Panc1 (cell line): ENCODE results near the gene ENDOG. TPM values are rescaled to one million over a fixed set of nuclear protein-coding genes. Genes with fewer than 3 reads are reported as not detected.

Experiments
- ATAC-seq: fragments of 200-7000 bp; cut with Tn5 transposase; 2 replicates; pipeline ENCODE4 v1.9.1; 2020; ENCODE audit warnings: mild to moderate bottlenecking, moderate library complexity
- BruUV-seq: library from RNA; stranded (reverse); fragments of 400-500 nt; replicated peaks from 2 replicates; lab custom pipeline; 2021; lab: Mats Ljungman, UMichigan
- CTCF ChIA-PET: fragments of 300-600 bp; sonication (Branson Sonifier 250); formaldehyde crosslinking; loops from one replicate; lab custom pipeline; 2022; ENCODE audit warnings: antibody characterized with exemption; lab: Charles Lee
- POLR2A ChIA-PET: fragments of 300-600 bp; sonication (Branson Sonifier 250); formaldehyde crosslinking; loops from one replicate; lab custom pipeline; 2022; ENCODE audit warnings: antibody characterized with exemption; lab: Charles Lee
- DNase-seq: peaks from one replicate; pipeline ENCODE4 v3.0.0-alpha.2; 2010; ENCODE audit warnings: low read depth, low spot score
- H3K27ac ChIP-seq: 2 replicates; pipeline ENCODE4 v1.5.1; 2011; ENCODE audit warnings: mild to moderate bottlenecking, low read length, inconsistent platforms
- H3K27me3 ChIP-seq: fragments of 200-500 bp; sonication (Bioruptor generic); 2 replicates; pipeline ENCODE4 v1.6.0; 2014; ENCODE audit warnings: low read length, inconsistent platforms; ENCODE audit not compliant: control insufficient read depth, insufficient read depth
- H3K36me3 ChIP-seq: fragments of 200-500 bp; sonication (Bioruptor generic); 2 replicates; pipeline ENCODE4 v1.5.1; 2014; ENCODE audit warnings: inconsistent platforms, mild to moderate bottlenecking, low read length, moderate library complexity; ENCODE audit not compliant: control insufficient read depth, insufficient read depth
- H3K4me1 ChIP-seq: 2 replicates; pipeline ENCODE4 v1.5.1; 2011; ENCODE audit warnings: inconsistent platforms, mild to moderate bottlenecking, low read length, moderate library complexity; ENCODE audit not compliant: control insufficient read depth, insufficient read depth
- H3K4me3 ChIP-seq, 2 experiments: 2 replicates each; pipeline ENCODE4 v1.5.1; 2011 to 2012; ENCODE audit warnings: low read depth in 2 of 2, low read length in 2 of 2, mild to moderate bottlenecking in 2 of 2, inconsistent platforms in 1 of 2, moderate library complexity in 1 of 2
- H3K9me3 ChIP-seq: fragments of 200-500 bp; sonication (Bioruptor generic); 2 replicates; pipeline ENCODE4 v1.5.1; 2014; ENCODE audit warnings: low read depth, mild to moderate bottlenecking, inconsistent platforms, low read length, moderate library complexity; ENCODE audit not compliant: control insufficient read depth, insufficient read depth
- CTCF ChIP-seq: fragments of 450-650 bp; IDR thresholded peaks from 2 replicates; pipeline ENCODE4 v1.5.1; 2017; ENCODE audit warnings: mild to moderate bottlenecking
- POLR2AphosphoS5 ChIP-seq: IDR thresholded peaks from 2 replicates; pipeline ENCODE4 v1.6.1; 2012; ENCODE audit warnings: mild to moderate bottlenecking, low read depth, low read length, moderate library complexity
- REST ChIP-seq, 2 experiments: IDR thresholded peaks; 2 replicates each; pipeline ENCODE4 v1.6.1; 2011 to 2012; ENCODE audit warnings: low read depth in 2 of 2, control low read depth in 1 of 2, low read length in 1 of 2, mild to moderate bottlenecking in 1 of 2, moderate library complexity in 1 of 2; ENCODE audit not compliant: insufficient read depth in 1 of 2
- SIN3A ChIP-seq: IDR thresholded peaks from 2 replicates; pipeline ENCODE4 v1.6.1; 2012; ENCODE audit warnings: low read depth, mild to moderate bottlenecking, low read length, moderate library complexity, borderline replicate concordance; ENCODE audit not compliant: insufficient read depth
- TCF7L2 ChIP-seq: IDR thresholded peaks from 2 replicates; pipeline ENCODE4 v1.6.1; 2011; ENCODE audit warnings: mild to moderate bottlenecking, low read depth, low read length, inconsistent platforms
- in situ Hi-C: cut with HindIII; loops from 2 replicates; pipeline ENCODE4 v1.10.0; 2016; ENCODE audit warnings: low sequenced_read_pairs, low pct_unique_long_range_greater_than_20kb
- intact Hi-C: fragments of 100-400 bp; cut with micrococcal nuclease; formaldehyde crosslinking; loops from one replicate; pipeline ENCODE4 v1.10.0; 2022; ENCODE audit not compliant: unreplicated experiment
- total RNA-seq: library from RNA; stranded (reverse); gene quantifications from one replicate; pipeline ENCODE4 v1.2.1, GENCODE V29; 2021; ENCODE audit not compliant: unreplicated experiment

The ENDOG gene
- total RNA-seq, 1 experiment from 2014 or later = 39.9 TPM

GRCh38 chr9:128845186-128845931, 27.1 kb downstream of the ENDOG start:
- Histone ChIP-seq H3K36me3 (no peaks in the 10 kb centered on the region), H3K4me1 (no peaks in the 10 kb centered on the region), H3K9me3 (no peaks in the 10 kb centered on the region), H3K27ac (no peak overlapping the region), H3K4me3 (no peak overlapping the region), H3K27me3 (no peaks in the 10 kb centered on the region)
- no TSS peak for BruUV-seq
- DNase-seq (no peak), ATAC-seq (peak; percentile 77)
- TF ChIP-seq CTCF = no peak
- no peak for TF ChIP-seq SIN3A
- no peak for TF ChIP-seq TCF7L2
- TF ChIP-seq REST (IDR thresholded peaks at IDR 0.05; ENCODE audit: insufficient read depth in 1 of 2, low read depth in 2 of 2, low read length in 1 of 2) = no peak
- no peak for TF ChIP-seq POLR2AphosphoS5
- ChIA-PET CTCF (no interaction called here), POLR2A (no interaction called here)
- in situ Hi-C loops = no loop called here
- intact Hi-C loops = no loop called here

GRCh38 chr9:128846680-128847030, 28.4 kb downstream of the ENDOG start:
- CTCF ChIA-PET = interaction anchor here (0.5 kb wide), 1 partner anchor 102 kb away, joined by 5 read pairs; no protein-coding TSS in a partner anchor
- DNase-seq (no peak), ATAC-seq (no peak)
- in situ Hi-C loops (no loop called here), intact Hi-C loops (no loop called here)
- H3K4me3 ChIP-seq = no peak overlapping the region
- H3K4me1 ChIP-seq = no peaks in the 10 kb centered on the region
- H3K9me3 ChIP-seq = no peaks in the 10 kb centered on the region
- no peak overlapping the region for H3K27ac ChIP-seq
- POLR2A ChIA-PET = no interaction called here
- TF ChIP-seq POLR2AphosphoS5 (no peak), TCF7L2 (no peak), CTCF (no peak), REST (IDR thresholded peaks at IDR 0.05; ENCODE audit: insufficient read depth in 1 of 2, low read depth in 2 of 2, low read length in 1 of 2) (no peak), SIN3A (no peak)
- no peaks in the 10 kb centered on the region for H3K27me3 ChIP-seq
- H3K36me3 ChIP-seq = no peaks in the 10 kb centered on the region
- BruUV-seq = no TSS peak
